HG03159 (cell line): ENCODE measurements around the gene UPK3BL1.
"Not testable (repeated sequence)": the region's sequence is repeated elsewhere in the genome, so short reads cannot be mapped to it uniquely, and the experiment has no call there.

ENCODE experiments used
- ATAC-seq: cut with Tn5 transposase; IDR thresholded peaks from one replicate; pipeline ENCODE4 v1.9.1; 2021; ENCODE audit warnings: mild to moderate bottlenecking, moderate library complexity; ENCODE audit not compliant: unreplicated experiment

The UPK3BL1 gene

GRCh38 chr7:102630622-102631021, 12.0 kb downstream of the UPK3BL1 start:
- ATAC-seq: not testable (repeated sequence)

GRCh38 chr7:102627271-102627904, 15.2 kb downstream of the UPK3BL1 start:
- ATAC-seq: not testable (repeated sequence)

- not testable (repeated sequence) for ATAC-seq
Measured at GRCh38 chr7:102618122-102618521, 24.5 kb downstream of the UPK3BL1 start.

GRCh38 chr7:102616507-102617125, 26.0 kb downstream of the UPK3BL1 start, which contains the start of gene RASA4:
TSS of gene RASA4 (minus strand) at chr7:102616756. CDS start at chr7:102616689, 67 bp downstream.
- peak; percentile 67 for ATAC-seq

GRCh38 chr7:102615930-102616329, 26.7 kb downstream of the UPK3BL1 start:
- not testable (repeated sequence) for ATAC-seq

- not testable (repeated sequence) for ATAC-seq
Measured at GRCh38 chr7:102614873-102615272, 27.7 kb downstream of the UPK3BL1 start.

- ATAC-seq: not testable (repeated sequence)
Measured at GRCh38 chr7:102614346-102614697, 28.3 kb downstream of the UPK3BL1 start.

- ATAC-seq: peak; percentile 61
Measured at GRCh38 chr7:102613575-102614345, 28.8 kb downstream of the UPK3BL1 start.

GRCh38 chr7:102611675-102612325, 30.8 kb downstream of the UPK3BL1 start:
- not testable (repeated sequence) for ATAC-seq

- peak; percentile 35 for ATAC-seq
Measured at GRCh38 chr7:102611013-102611674, 31.4 kb downstream of the UPK3BL1 start.

GRCh38 chr7:102610441-102610840, 32.1 kb downstream of the UPK3BL1 start:
- ATAC-seq: not testable (repeated sequence)

- not testable (repeated sequence) for ATAC-seq
Measured at GRCh38 chr7:102609734-102610133, 32.9 kb downstream of the UPK3BL1 start.

- ATAC-seq: not testable (repeated sequence)
Measured at GRCh38 chr7:102606848-102607247, 35.7 kb downstream of the UPK3BL1 start.

GRCh38 chr7:102604431-102605145, 38.0 kb downstream of the UPK3BL1 start:
- not testable (repeated sequence) for ATAC-seq

- ATAC-seq: not testable (repeated sequence)
Measured at GRCh38 chr7:102602317-102602716, 40.3 kb downstream of the UPK3BL1 start.

GRCh38 chr7:102599699-102600098, 42.9 kb downstream of the UPK3BL1 start:
- not testable (repeated sequence) for ATAC-seq

- not testable (repeated sequence) for ATAC-seq
Measured at GRCh38 chr7:102596036-102596435, 46.6 kb downstream of the UPK3BL1 start.

GRCh38 chr7:102593637-102594334, 48.8 kb downstream of the UPK3BL1 start:
- ATAC-seq: peak; percentile 66

GRCh38 chr7:102592477-102593019, 50.0 kb downstream of the UPK3BL1 start:
- peak; percentile 45 for ATAC-seq
